ENCODE measurements around the gene DCST2.

The DCST2 gene

DNA sequence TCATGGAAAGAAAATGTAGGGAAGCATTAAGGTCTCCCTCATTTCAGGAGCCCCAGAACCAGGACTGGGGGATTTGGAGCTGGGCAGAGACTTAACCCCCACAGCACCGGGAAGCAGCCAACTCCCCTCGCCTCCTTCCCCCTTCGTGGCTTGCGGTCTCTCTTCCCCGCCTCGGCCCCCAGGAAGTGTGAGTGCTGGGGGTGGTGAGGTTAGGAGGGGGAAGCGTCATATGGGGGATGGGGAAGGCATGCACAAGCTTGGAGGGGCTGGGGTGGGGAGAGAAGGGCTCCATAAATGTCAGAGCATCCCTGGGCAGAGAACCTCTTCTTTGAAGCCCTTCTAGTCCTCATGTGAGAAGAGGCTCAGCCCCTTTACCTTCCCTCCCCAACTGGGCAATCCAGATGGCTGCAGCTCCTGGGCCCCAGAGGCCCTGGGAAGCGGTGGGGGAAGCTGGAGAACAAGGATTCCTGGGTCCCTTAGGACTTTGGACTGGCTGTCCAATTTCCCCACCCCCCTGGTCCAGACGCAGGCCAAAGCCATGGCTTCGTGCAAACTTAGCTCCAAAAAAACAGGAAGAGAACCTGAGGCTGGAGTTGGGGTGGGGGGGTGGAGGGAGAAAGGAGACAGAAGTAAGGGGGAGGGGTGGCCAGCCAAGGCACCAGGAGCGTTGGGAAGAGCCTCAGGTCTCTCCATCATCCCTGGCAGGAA is 23.2 kb downstream of the DCST2 start:
- DNase-seq (ENCODE audit: low read depth): no peak

DNA sequence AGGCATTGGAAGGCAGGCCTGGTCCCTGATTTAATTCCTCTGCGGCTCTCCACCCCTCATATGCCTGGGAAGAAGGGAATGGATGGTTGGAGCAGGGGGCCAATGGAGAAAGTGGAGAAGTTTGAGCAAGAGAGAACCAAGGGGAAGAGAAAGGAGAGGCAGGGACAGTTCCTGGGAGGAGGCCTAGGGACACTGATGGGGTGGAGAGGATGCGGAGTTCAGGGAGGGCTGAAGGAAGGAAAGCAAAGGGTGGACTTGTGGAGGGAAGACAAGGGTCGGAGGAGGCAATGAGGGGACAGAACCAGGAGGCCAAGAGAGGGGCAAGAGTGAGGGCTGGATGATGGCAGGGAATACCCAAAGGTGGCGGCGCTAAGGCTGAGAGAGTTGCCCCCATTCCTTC is 23.8 kb downstream of the DCST2 start:
- DNase-seq (ENCODE audit: low read depth): no peak

DNA sequence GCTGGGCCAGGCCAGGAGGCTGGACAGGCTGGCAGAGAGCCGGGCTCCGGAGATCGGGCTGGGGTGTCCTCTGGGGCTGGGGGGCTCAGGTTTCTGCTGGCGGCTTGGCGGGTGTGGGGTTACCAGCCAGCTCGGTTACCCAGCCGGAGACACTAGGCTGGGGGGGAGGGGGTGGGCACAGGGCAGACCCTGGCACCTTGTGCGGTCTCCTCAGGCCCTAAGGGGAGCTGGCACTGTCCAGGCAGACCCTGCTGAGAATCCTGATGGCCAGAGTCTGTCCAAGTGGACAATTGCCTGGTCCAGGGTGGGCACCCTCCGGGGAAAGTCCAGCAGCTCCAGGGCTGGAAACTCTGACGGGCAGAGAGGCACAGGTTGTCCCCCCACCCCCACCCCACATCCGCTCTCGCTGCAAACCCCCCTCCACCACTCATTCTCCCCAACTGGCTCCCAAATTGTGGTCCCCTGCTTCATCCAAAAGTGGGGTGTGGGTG is 24.3 kb downstream of the DCST2 start:
- no peak for DNase-seq (ENCODE audit: low read depth)

DNA sequence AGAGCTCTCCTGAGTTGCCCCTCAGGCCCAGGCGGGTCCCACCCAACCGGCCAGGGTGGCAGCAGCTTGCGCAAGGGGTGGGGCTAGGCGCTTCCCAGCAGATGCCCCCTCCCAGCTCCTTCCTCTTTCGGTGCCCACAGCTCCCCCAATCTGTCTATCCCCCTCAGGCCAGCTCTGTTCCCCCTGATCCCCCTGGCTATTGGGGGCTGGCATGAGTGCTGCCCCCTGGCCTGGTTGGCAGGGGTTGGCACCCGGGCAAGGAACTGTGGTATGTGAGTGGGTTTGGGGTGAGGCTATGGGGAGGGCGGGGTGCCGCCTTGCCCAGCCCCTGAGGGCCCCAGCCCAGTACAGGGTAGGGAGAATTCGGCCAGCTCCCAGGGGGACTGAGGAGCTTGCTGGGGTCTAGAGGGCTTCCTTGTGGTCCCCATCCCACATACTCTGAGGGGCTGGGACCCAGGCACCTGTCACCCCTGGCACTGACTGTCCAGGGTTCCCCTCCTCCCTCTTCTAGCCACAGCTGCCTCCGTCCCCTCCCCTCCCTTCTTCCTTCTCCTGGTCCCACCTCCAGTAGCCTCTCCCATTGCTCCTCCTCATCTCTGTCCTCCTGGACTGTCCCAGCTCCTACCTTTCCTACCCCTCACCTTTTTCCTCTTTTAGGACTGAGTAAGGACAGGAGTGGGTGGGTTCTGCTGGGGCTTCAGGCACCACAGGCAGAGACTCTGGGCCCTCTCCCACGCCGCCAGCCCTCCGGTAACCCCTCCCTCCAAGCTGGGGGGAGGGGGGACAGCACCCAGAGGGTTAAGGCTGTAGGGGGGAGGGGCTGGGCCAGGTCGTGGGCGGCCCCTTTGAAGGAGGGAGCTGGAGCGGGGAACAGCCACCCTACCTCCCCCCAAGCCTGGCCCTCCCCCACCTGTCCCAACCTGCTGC is 25.3 kb downstream of the DCST2 start:
- no peak for DNase-seq (ENCODE audit: low read depth)

DNA sequence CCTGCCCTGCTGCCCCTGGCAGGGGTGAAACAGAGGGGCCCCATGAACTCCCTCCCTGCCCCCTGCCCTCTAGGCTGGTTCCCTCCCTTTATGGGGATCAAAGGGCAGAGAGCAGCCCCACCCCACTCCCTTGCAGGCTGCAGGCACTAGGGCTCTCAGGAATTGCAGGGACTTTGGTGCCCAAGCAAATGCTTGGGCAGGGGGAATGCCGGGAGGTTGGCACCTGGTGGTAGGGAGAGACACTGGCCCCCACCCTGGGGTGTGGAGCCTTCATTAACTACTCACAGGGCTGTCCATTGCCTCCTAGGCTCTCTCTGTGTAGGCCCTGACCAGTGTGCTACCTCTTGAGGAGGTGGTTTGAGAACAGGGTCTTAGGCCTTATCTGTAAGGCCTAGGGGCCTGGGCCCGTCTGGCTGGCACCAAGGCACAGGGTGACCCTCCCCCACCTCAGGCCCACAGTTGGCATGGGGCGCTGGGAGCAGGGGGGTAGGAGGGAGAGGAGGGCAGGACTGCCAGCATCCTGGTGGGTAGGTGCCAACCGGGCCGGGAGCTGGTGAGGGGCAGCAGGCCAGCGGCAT is 26.2 kb downstream of the DCST2 start:
- DNase-seq (ENCODE audit: low read depth): no peak

DNA sequence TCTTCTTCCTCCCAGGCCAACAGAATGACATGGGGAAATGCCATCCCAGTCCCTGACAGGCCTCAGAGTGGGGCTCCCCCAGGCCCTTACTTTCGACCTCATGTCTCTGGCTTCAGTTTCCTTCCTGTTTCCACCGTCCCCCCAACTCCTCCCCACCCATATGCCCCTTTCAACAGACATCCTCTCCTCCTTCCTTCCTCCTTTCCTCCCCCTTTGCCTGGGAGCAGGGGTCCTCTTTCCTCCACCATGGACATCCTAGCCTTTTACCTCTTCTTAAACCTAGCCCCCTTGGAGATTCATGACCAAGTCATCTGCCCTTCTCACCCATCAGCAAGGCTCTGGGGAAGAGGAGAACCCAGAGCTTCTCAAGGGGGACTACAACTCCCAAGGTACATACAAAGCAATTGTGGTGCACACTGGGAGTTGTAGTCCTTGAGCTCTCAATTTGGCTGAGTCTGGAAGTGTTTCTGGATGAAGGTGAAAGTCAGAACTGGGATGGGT is 26.9 kb downstream of the DCST2 start:
- no peak for DNase-seq (ENCODE audit: low read depth)

DNA sequence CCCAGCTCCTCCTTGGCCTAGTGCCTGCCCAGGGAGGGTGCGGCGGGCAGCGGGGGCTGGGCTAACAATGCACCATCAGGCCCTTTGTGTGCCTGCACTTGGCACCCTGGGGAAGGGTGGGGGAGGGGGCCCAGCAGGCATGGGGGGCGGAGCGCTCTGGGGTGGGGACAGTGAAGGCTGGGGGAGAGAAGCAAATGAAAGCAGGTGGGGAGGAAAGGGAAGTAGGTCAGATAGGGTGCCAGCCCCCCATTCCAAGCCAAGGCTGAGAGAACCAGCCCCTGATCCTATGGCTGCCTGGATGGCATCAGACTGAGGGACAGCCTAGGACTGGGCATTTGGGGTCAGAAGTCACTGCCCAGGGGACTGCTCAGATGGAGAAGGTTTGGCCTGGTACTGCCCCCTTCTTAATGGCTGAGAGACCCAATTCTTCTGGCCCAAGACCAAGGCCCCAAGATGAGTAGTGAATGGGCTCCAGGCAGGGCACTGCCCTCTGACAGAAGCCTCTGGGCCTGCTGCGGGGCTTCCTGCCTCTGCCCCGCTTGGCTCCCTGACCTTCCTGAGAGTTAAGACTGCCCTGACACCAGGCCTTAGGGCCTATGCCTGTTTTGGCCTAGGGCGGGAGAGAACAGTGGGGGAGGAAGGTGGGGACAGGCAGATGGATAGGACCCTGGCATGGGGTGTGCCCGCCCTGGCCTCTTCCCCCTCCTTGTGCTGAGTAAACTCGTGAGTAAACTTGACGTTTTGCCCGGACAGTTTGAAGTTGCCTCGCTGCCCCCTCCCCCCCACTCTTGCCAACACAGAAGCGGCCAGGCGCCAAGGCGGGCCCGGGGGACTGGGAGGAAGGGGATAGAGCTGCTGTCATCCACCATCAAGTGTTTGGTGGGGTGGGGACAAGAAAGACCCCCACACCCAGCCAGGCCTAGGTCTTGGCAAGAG is 28.2 kb downstream of the DCST2 start:
- DNase-seq (ENCODE audit: low read depth): no peak

DNA sequence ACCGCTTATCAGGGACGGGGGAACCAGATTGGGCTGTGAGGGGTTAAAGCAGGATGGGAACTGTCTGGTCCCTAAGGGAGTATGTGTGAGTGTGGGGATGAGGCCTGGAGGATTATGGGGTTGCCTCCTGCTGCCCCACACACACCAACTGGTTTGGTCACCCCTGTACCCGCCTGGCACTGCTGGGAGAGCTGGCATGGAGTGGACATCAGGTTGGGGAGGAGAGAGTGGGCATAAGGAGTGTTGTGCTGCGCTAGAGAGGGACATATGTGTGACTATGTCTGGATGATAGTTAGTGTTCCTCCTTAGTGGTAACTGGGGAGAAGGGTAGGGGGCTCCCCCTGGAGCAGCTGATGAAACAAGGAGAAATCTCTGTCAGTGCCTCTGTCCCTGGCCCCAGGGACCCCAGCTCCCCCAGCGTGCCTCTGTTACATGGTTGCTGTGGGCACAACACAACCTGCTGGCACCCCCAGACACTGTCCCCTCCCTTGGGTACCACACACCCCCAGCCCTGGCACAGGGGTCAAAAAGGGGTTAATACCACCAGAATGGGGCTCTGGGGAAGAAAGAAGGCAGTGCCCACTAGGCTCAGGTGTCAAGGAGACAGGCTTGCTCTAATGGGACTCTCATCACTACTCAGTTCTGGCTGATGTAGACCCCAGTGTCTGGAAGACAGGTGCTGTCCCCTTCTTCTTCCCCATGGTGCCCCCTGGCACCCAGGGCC is 29.1 kb downstream of the DCST2 start:
- no peak for DNase-seq (ENCODE audit: low read depth)

DNA sequence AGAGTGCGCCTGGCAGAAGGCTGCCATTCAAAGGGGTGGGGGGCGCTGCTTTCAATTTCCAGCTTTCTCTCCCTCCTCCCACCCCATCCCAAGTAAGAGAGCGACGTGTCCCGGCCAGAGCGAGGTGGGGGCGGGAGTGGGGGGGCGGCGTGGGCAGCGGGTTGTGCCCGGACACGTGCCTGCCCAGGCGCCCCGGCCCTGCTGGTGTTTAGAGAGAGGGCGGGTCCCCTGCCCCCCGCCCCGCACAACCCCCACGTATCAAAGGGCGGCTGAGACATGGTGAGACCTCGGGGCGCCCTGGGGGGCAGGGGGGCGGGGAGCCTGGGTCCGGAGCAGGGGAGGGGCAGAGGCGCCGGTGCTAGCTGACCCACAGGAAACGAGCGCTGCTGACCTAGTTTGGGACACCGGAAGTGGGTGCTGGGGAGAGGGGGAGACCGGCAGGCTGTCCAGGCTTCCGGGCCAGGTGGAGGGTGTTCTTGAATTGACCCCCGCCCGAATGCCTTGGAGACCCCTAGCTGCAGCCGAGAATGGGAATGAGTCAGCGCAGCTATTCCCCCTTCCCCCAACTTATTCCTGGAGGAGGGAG is 29.7 kb downstream of the DCST2 start:
- no peak for DNase-seq (ENCODE audit: low read depth)

DNA sequence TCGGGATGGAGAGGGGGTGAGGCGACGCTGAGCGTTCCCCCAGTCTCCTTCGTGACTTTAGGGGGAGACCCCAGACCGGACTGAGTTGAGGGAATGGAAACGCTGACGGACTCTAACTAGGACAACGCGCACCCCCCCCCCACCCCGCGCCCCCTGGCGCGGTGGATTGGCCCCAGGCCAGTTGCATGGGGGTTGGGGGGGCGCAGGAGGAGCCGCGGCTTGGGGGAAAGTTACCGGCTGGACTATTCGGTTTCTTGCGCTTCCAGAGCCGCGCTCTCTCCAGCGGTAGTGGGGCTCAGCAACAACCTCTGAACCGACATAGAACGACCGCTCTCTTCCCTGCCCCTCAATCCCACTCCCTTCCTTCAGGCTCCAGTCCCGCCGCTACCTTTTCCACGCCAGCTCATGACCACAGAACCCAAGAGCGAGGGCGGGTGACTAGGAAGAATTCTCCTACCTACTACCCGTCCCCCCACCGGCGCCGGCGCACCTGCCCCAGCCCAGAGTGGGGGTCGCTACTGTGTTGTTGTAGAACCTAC is 30.3 kb downstream of the DCST2 start:
- DNase-seq (ENCODE audit: low read depth): no peak

DNA sequence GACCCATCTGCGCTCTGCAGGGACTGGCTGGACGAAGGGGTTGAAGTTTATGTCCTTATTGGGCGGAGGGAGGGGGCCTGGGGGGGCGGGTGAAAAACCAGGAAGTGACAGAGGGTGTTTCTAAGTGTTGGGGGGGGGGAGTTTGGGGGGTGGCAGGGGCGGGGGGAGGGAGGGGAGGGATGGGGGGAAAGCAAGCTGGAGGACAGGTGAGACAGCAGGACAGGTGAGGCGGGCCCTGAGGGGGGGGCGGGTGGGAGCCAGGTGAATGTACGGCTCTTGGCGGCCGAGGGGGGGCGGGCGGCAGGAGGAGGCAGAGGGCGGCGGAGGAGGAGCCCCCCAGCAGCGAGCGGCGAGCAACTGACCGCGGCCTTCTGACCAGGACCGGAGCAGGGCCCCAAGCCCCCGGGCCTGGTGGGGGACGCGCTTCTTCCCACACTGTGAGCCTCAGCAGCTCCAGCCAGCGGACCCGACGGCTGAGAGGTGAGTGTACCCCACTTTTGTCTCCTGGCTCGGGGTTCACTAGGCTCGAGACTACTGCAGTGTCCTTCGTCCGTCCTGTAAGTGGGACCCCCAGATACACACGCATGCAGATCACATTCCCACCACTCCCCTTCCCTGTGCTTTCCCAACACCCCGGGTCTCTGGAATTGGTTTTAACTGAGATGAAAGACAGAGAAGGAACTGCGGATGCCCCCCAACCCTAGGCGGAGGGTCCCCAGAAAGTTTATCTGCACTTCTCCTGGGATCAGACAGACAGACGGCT is 30.9 kb downstream of the DCST2 start, which contains the start of gene ZBTB7B:
ZBTB7B (plus strand) TSS at position 339 of the 763 bp plus-strand sequence. CDS start 11,859 bp downstream, outside the sequence.
- no peak for DNase-seq (ENCODE audit: low read depth)

DNA sequence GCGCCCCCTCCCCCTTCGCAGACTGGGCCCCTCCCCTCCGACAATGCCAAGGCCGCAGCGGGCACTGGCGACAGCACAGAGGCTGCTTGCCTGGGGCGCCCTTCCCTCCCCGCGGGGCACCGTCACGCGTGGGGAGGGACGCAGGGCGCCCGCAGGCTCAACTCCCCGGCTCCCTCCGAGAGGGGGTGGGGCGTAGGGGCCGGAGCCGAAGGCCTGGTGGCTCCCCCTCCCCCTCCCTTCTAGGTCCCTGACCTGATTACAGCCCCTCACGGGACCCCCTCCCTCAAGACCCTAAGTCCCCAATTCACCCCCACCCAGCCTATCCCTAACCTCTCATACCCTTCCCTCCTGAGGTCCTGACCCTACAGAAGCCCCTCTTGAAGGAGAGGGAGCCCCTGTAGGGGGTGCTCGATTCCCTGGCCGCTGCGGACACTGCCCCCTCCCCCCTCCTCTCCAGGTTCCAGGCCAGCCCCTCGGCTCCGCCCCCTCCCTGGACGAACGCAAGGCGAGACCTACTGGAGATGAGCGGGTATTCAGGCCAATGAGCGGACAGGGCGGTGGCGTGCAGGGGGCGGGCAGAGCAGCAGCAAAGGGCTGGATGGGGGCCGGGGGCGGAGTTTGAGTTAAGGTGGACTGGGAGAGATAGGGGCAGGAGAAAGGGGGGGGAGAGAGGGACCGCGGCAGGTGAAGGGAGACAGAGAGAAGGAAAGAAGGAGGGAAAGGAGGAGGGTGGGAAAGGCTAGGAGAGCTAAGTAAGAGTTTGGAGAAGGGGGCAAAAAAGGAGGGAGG is 31.7 kb downstream of the DCST2 start:
- peak; percentile 98 for DNase-seq (ENCODE audit: low read depth)

DNA sequence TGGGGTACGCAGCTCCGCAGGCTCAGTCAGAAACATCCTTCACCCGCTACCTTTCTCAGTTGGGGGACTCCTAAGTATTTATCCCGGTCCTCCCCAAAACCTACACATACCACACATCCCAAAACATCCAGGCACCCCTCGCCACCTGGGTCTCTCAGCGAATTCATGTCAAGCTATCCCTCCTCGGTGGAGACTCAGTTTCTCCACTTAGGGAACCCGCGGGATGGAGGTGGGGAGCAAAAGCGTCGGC is 32.2 kb downstream of the DCST2 start:
- no peak for DNase-seq (ENCODE audit: low read depth)

DNA sequence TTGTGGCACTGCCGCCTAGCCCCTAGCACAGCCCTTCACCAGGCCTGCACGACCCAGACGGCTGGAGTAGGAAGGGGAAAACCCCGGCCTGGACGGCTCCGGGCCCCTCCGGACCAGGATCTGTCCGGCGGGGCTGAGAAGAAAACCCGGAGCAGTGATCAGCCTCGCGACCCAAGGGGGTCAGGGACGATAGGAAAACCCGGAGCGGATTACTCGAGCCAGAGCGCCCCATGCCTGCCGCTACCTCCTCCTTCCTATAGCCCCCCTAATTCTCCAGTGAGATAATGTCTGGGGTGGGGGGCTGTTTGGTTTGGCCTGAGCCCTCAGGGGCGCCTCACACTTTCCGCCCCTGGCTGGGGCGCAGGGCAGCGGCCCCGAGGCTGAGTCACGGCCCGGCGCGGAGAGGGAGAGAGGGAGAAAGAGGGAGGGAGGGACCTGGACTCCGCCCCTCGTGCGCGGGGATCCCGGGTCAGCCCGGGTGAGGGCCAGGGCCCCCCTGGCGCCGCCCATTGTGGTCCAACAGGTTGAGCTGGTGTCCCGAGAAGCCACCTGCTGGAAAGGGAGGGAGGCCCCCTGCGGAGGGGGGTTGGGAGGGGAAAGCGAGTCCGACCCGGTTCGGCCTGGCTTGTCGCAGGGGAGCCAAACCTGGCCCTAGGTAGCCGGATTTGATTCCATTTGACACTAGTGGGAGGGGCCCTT is 32.7 kb downstream of the DCST2 start:
- DNase-seq (ENCODE audit: low read depth): peak; percentile 76

DNA sequence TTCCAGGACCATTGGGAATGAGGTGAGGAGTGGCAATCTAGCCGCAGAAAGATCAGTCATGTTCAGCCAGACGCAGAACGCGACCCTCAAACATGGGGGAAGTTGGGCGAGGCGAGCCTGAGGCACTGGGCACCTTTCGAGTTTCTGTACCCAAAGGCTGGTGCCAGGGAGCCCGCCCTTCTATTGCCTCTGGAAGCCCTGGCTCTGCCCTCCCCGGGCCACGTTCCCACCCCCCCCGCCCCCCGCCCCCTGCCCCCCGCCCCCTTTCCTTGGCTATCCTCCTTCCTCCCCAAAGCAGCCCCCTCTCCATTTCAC is 33.2 kb downstream of the DCST2 start:
- no peak for DNase-seq (ENCODE audit: low read depth)

DNA sequence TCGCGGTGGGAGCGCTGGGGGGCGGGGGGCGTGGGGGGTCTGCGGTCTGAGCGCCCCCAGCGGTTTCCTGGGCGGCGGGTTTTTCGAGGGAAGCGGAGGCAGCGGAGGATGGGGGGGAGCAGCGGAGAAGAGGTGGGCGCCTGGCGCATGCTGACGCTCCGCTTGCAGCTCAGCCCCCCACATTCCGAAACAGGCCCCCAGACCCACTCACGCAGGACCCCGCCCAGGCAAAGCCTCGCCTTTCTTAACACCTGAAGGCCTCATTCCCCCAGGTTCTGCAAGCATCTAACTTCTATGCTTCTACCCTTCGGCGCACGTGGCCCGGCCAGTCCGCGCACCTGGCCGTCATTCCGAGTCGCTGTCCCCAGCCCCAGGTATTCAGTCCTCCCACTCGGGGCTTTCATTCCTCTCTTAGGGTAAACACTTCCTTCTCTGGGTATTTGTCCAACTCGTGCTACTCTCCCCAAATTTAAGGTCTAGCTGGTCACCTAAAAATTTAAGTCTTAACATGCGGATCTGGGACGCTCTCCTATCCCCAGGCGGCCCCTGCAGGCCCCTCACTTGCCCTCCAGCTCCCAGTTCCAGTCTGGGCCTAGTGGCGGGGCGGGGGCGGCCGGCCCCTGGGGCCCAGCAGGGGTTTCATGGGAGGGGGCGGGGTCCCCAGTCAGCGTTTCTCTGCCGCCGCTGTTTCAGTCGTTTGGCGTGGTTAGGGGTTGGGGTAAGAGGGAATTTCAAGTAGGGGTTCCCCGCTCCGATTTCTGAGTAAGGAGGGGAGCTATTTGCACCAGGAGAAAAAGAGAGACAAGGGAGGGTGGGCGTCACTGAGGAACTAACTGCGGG is 33.8 kb downstream of the DCST2 start:
- peak; percentile 46 for DNase-seq (ENCODE audit: low read depth)

DNA sequence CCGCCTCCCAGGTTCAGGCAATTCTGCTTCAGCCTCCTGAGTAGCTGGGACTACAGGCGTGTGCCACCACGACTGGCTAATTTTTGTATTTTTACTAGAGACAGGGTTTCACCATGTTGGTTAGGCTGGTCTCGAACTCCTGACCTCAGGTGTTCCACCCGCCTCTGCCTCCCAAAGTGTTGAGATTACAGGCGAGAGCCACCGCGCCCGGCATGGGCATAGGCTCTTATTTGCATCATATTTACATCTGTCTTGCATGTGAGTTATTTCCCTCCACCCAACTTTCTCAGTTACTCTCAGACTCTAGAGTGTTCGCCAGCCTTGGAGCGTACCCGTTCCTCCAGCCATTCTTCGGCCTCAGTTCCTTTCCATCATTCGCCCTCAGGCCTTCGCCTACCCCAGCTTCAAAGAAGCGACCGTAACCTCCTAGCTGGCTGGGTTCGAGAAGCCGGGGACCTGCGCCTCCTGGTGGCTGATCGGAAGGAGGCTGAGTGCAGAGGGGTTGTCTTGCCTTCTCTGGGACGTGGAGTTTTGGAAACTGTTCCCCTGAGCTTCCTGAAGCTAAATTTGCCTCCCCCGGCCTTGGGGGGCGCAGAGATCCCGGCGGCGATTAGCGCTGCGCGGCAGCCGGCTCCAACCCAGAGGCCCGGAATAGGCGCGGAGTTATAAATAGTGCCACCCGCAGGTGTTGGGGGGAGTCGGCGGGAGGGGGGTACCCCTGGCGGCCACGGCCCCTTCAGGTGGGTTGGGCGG is 34.6 kb downstream of the DCST2 start:
- peak; percentile 68 for DNase-seq (ENCODE audit: low read depth)

All from stimulated activated CD8-positive, alpha-beta memory T cell treated with anti-CD3 and anti-CD28 coated beads, Interleukin-4, amount 100 ng/mL, for 24 hours (primary cell).